HepG2 (cell line): ENCODE results near the gene JOSD2. TPM values are rescaled to one million over a fixed set of nuclear protein-coding genes. Genes with fewer than 3 reads are reported as not detected.

Experiments used
- ADNP ChIP-seq: sonication (generic); formaldehyde crosslinking; IDR thresholded peaks from 2 replicates; pipeline ENCODE4 v1.4.0; 2020; ENCODE audit warnings: missing genetic modification reagents
- ATF6 ChIP-seq: sonication (generic); formaldehyde crosslinking; conservative IDR thresholded peaks from 2 replicates; pipeline ENCODE4 v1.4.0; 2020; ENCODE audit warnings: missing genetic modification reagents
- ATF7 ChIP-seq, 2 experiments: fragments of 450-650 bp in 1 of 2; sonication (generic) in 1 of 2; formaldehyde crosslinking in 1 of 2; IDR thresholded peaks; 2 replicates each; pipeline versions ENCODE4 v1.4.0 to v1.6.1; 2016 to 2020; ENCODE audit warnings: antibody characterized with exemption in 1 of 2, mild to moderate bottlenecking in 1 of 2, missing genetic modification reagents in 1 of 2
- EHMT2 ChIP-seq: fragments of 200-600 bp; sonication (generic); IDR thresholded peaks from 2 replicates; pipeline ENCODE4 v1.7.0; 2017; ENCODE audit warnings: antibody characterized with exemption, low read depth, low read length, borderline replicate concordance
- FOXA1 ChIP-seq, 2 experiments: fragments of 450-650 bp in 1 of 2; sonication (generic) in 1 of 2; formaldehyde crosslinking in 1 of 2; IDR thresholded peaks; 2 replicates each; pipeline versions ENCODE4 v1.4.0 to v1.6.1; 2016 to 2020; ENCODE audit warnings: missing genetic modification reagents in 1 of 2
- HDAC1 ChIP-seq: sonication (generic); formaldehyde crosslinking; IDR thresholded peaks from 2 replicates; pipeline ENCODE4 v1.5.1; 2020; ENCODE audit warnings: mild to moderate bottlenecking, missing genetic modification reagents
- ISL2 ChIP-seq: sonication (generic); formaldehyde crosslinking; IDR thresholded peaks from 2 replicates; pipeline ENCODE4 v1.5.0; 2020; ENCODE audit warnings: missing genetic modification reagents
- KAT8 ChIP-seq: IDR thresholded peaks from 2 replicates; pipeline ENCODE4 v1.6.1; 2016; ENCODE audit warnings: missing genetic modification reagents, missing compliant biosample characterization
- MAF1 ChIP-seq: sonication (generic); formaldehyde crosslinking; IDR thresholded peaks from 2 replicates; pipeline ENCODE4 v1.5.0; 2020; ENCODE audit warnings: missing genetic modification reagents, borderline replicate concordance
- MED13 ChIP-seq: sonication (generic); formaldehyde crosslinking; IDR thresholded peaks from 2 replicates; pipeline ENCODE4 v1.5.0; 2020; ENCODE audit warnings: missing genetic modification reagents
- NFRKB ChIP-seq: fragments of 450-650 bp; IDR thresholded peaks from 2 replicates; pipeline ENCODE4 v1.6.1; 2017
- RBM39 ChIP-seq: fragments of 200-400 bp; formaldehyde crosslinking; IDR thresholded peaks from one replicate; pipeline ENCODE4 v1.6.1; 2018; ENCODE audit warnings: antibody characterized with exemption, mild to moderate bottlenecking, low read depth, low read length; ENCODE audit not compliant: poor library complexity, severe bottlenecking
- SAP130 ChIP-seq: IDR thresholded peaks from 2 replicates; pipeline ENCODE4 v1.6.1; 2016; ENCODE audit warnings: low read depth
- SMC3 ChIP-seq: IDR thresholded peaks from 2 replicates; pipeline ENCODE4 v1.6.1; 2011; ENCODE audit warnings: low read length, improper control_type of control experiment
- XRCC5 ChIP-seq: fragments of 200-400 bp; formaldehyde crosslinking; optimal IDR thresholded peaks from 2 replicates; pipeline ENCODE3; 2017; ENCODE audit warnings: mild to moderate bottlenecking, low read length
- ZC3H4 ChIP-seq: sonication (generic); formaldehyde crosslinking; IDR thresholded peaks from 2 replicates; pipeline ENCODE4 v1.4.0; 2020; ENCODE audit warnings: missing genetic modification reagents, borderline replicate concordance
- ZNF598 ChIP-seq: sonication (generic); formaldehyde crosslinking; IDR thresholded peaks from 2 replicates; pipeline ENCODE4 v1.5.1; 2020; ENCODE audit warnings: mild to moderate bottlenecking, missing genetic modification reagents, borderline replicate concordance
- ZSCAN22 ChIP-seq: sonication (generic); formaldehyde crosslinking; IDR thresholded peaks from 2 replicates; pipeline ENCODE4 v1.4.0; 2020; ENCODE audit warnings: mild to moderate bottlenecking, missing genetic modification reagents
- polyA plus RNA-seq, 8 experiments: library from polyadenylated mRNA; depleted of rRNA in 3 of 8; stranded (reverse) in 7 of 8; unstranded in 1 of 8; fragments of >200 nt; fragmentation: Illumina TruSeq in 4 of 8; extraction: Trizol in 4 of 8; gene quantifications; 2 replicates each; pipeline versions ENCODE4 v1.2.1 to v1.2.3, GENCODE V29; 2011 to 2016; ENCODE audit warnings: low read depth in 4 of 8, missing spikeins in 1 of 8, mixed read lengths in 1 of 8; ENCODE audit not compliant: insufficient read depth in 1 of 8
- total RNA-seq, 5 experiments: library from RNA; depleted of rRNA; stranded (reverse); fragments of >200 nt; fragmentation: Illumina TruSeq; extraction: Trizol; gene quantifications; 2 replicates each; pipeline ENCODE4 v1.2.3, GENCODE V29; 2016; ENCODE audit warnings: low read depth in 1 of 5
- TF ChIP-seq, protein P1 (sequence below), 2 experiments: sonication (generic) in 1 of 2; formaldehyde crosslinking in 1 of 2; IDR thresholded peaks; 2 replicates each; pipeline versions ENCODE4 v1.4.0 to v1.6.1; 2016 to 2020; ENCODE audit warnings: borderline replicate concordance in 1 of 2, low read depth in 1 of 2, mild to moderate bottlenecking in 1 of 2, missing genetic modification reagents in 1 of 2
- TF ChIP-seq, protein P2 (sequence below): sonication (generic); formaldehyde crosslinking; IDR thresholded peaks from 2 replicates; pipeline ENCODE4 v1.5.0; 2020; ENCODE audit warnings: mild to moderate bottlenecking, missing genetic modification reagents

The JOSD2 gene
- total and polyA plus RNA-seq, 2 of the 13 experiments (the other 11 are each of a cell fraction or from before 2014, with no cell fraction given), result 2.0 to 4.1 TPM

DNA sequence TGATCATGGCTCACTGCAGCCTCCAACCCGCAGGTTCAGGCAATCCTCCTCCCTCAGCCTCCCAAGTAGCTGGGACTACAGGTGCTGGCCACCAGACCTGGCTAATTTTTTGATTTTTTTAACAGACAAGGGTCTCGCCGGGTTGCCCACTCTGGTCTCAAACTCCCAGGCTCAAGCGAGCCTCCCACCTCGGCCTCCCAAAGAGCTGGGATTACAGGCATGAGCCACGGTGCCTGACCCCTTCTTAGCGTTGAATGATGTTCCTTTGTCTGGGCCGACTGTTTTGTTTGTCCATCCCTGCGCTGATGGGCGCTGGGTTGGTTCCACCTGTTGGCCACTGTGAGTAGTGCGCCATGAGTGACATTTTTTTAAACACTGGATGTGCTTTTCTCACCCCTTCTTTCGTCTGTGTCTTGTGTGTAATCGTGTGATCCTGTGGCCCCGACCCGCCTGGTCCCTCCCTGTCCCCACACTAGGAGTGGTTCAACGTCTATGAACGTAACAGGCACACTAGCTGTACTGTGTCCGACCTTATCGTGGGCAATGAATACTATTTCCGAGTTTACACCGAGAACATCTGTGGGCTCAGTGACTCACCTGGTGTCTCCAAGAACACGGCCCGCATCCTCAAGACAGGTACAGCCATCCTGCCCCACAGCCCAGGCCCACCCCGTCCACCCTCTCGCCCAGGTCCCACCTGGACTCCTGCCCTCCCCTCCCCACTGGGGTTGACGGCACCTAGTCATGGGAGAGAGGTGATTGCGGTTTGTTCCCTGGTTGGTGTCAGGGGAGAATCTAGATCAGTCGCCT lies 49.7 kb downstream of the JOSD2 start (continued):
- TF ChIP-seq, protein P1, sequence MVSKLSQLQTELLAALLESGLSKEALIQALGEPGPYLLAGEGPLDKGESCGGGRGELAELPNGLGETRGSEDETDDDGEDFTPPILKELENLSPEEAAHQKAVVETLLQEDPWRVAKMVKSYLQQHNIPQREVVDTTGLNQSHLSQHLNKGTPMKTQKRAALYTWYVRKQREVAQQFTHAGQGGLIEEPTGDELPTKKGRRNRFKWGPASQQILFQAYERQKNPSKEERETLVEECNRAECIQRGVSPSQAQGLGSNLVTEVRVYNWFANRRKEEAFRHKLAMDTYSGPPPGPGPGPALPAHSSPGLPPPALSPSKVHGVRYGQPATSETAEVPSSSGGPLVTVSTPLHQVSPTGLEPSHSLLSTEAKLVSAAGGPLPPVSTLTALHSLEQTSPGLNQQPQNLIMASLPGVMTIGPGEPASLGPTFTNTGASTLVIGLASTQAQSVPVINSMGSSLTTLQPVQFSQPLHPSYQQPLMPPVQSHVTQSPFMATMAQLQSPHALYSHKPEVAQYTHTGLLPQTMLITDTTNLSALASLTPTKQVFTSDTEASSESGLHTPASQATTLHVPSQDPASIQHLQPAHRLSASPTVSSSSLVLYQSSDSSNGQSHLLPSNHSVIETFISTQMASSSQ (IDR thresholded peaks at IDR 0.05; ENCODE audit: low read depth), result no peak
- TF ChIP-seq, protein P1 (CRISPR knock-in tag; IDR thresholded peaks at IDR 0.05; ENCODE audit: borderline replicate concordance), result no peak
- TF ChIP-seq HDAC1 (0 out of 2 replicates have a peak, but pooled peaks have one; percentile 17), ATF6 (CRISPR knock-in tag) (no peak), ATF7 (IDR thresholded peaks at IDR 0.05) (no peak), ATF7 (CRISPR knock-in tag; IDR thresholded peaks at IDR 0.05) (0 out of 2 replicates have a peak, but pooled peaks have one; percentile 18), MAF1 (CRISPR knock-in tag) (no peak), ISL2 (no peak), SAP130 (CRISPR knock-in tag) (0 out of 2 replicates have a peak, but pooled peaks have one; percentile 26), MED13 (CRISPR knock-in tag) (no peak), ZSCAN22 (CRISPR knock-in tag) (0 out of 2 replicates have a peak, but pooled peaks have one; percentile 57), ZC3H4 (CRISPR knock-in tag) (no peak), EHMT2 (0 out of 2 replicates have a peak, but pooled peaks have one; percentile 37), RBM39 (no peak), XRCC5 (peak; percentile 21), FOXA1 (IDR thresholded peaks at IDR 0.05) (no peak), FOXA1 (CRISPR knock-in tag; IDR thresholded peaks at IDR 0.05) (0 out of 2 replicates have a peak, but pooled peaks have one; percentile 3), KAT8 (CRISPR knock-in tag) (0 out of 2 replicates have a peak, but pooled peaks have one; percentile 37), NFRKB (no peak), ADNP (CRISPR knock-in tag) (0 out of 2 replicates have a peak, but pooled peaks have one; percentile 13), SMC3 (peak; percentile 84), ZNF598 (CRISPR knock-in tag) (0 out of 2 replicates have a peak, but pooled peaks have one; percentile 51)
- TF ChIP-seq, protein P2, sequence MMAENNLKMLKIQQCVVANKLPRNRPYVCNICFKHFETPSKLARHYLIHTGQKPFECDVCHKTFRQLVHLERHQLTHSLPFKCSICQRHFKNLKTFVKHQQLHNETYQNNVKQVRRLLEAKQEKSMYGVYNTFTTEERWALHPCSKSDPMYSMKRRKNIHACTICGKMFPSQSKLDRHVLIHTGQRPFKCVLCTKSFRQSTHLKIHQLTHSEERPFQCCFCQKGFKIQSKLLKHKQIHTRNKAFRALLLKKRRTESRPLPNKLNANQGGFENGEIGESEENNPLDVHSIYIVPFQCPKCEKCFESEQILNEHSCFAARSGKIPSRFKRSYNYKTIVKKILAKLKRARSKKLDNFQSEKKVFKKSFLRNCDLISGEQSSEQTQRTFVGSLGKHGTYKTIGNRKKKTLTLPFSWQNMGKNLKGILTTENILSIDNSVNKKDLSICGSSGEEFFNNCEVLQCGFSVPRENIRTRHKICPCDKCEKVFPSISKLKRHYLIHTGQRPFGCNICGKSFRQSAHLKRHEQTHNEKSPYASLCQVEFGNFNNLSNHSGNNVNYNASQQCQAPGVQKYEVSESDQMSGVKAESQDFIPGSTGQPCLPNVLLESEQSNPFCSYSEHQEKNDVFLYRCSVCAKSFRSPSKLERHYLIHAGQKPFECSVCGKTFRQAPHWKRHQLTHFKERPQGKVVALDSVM, result peak; percentile 97
- TF ChIP-seq, all 625 proteins: peak for 39
